ENCODE measurements around the gene NIBAN1. TPM values are rescaled to one million over a fixed set of nuclear protein-coding genes. Genes with fewer than 3 reads are reported as not detected.
"Not testable (repeated sequence)": the region's sequence is repeated elsewhere in the genome, so short reads cannot be mapped to it uniquely, and the experiment has no call there.

The NIBAN1 gene
- polyA plus RNA-seq, 10 donors = 44.2 to 72.3 (median 57.8) TPM

DNA sequence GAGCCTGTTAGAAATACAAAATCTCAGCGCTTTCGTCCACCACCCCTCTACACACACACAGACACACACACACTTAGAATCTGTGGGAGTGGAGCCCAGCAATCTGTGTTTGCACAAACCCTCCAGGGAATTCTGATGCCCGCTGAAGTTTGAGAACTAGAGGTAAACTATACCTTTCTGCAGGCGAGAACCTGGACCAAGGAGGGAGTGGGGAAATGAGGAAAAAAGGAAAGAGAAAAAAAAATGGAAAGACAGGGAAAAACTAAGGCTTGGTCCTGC lies 468 bp upstream of the NIBAN1 start:
- no peak for DNase-seq

DNA sequence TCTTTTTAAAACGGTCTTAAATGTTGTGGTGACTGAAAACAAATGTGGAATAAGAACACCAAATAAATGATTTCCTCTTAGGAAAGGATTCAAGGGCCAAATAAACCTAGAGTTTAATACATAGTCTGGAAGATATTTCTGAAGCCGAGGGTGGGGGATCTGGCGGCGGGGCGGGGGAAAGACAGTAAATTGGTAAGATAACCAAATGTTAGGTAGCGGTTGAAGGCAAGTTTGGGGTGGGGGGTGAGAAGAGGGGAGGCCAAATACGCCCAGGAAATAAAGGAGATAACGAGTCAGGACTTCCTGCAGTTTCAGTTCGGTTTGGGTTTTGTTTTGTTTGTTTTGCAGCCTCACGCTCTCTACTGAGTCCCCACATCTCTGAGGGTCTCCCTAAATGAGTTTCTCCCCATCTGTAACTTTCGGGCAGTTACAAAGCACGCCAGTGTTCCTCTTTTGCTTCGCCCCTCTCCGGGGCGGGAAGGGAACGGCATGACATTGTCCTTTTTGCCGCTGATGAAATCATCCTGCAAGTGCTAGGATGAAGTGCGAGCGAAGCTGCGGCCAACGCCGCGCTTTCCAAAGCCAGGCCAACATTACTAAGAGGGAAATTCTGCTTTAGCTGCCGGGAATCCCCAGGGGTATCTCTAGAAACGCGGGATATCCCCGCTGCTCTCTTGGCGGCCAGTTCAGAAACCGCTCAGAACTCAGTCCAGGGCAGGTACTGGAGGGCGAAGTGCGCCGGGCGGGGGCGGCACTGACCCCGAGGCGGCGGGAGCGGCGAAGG lies 844 bp downstream of the NIBAN1 start:
- DNase-seq = peak; percentile 61 to 89 (median 75)

GRCh38 chr1:184972315-184973055 lies 1.8 kb downstream of the NIBAN1 start:
- DNase-seq = peak in 2 of 3 donors; percentile 59 to 79

- DNase-seq = peak in 1 of 3 donors; percentile 51
Observed at GRCh38 chr1:184971522-184972265, 2.6 kb downstream of the NIBAN1 start.

- no peak for DNase-seq
Observed at GRCh38 chr1:184970691-184971161, 3.6 kb downstream of the NIBAN1 start.

GRCh38 chr1:184966989-184967388 lies 7.3 kb downstream of the NIBAN1 start:
- peak in 1 of 3 donors; percentile 54 for DNase-seq

GRCh38 chr1:184965944-184966860 lies 8.1 kb downstream of the NIBAN1 start:
- no peak for DNase-seq

DNA sequence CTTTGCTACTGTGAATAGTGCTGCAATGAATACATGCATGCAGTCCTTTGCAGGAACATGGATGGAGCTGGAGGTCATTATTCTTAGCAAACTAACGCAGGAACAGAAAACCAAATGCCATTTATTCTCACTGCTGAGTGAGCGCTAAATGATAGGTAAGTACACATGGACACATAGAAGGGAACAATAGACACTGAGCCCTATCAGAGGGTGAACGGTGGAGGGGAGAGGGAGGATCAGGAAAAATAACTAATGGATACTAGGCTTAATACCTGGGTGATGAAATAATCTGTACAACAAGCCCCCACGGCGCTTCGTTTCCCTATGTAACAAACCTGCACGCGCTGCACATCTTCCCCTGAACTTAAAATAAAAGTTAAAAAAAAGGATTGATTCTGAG lies 8.9 kb downstream of the NIBAN1 start:
- DNase-seq = no peak

- peak in 2 of 3 donors; percentile 63 to 81 for DNase-seq
Observed at GRCh38 chr1:184959626-184960025, 14.7 kb downstream of the NIBAN1 start.

- DNase-seq = peak in 2 of 3 donors; percentile 51 to 83
Observed at GRCh38 chr1:184958554-184959353, 15.6 kb downstream of the NIBAN1 start.

- DNase-seq = not testable (repeated sequence)
Observed at GRCh38 chr1:184957901-184958300, 16.4 kb downstream of the NIBAN1 start.

- no peak for DNase-seq
Observed at GRCh38 chr1:184956999-184957700, 17.2 kb downstream of the NIBAN1 start.

GRCh38 chr1:184954232-184954995 lies 19.9 kb downstream of the NIBAN1 start:
- DNase-seq = no peak

DNA sequence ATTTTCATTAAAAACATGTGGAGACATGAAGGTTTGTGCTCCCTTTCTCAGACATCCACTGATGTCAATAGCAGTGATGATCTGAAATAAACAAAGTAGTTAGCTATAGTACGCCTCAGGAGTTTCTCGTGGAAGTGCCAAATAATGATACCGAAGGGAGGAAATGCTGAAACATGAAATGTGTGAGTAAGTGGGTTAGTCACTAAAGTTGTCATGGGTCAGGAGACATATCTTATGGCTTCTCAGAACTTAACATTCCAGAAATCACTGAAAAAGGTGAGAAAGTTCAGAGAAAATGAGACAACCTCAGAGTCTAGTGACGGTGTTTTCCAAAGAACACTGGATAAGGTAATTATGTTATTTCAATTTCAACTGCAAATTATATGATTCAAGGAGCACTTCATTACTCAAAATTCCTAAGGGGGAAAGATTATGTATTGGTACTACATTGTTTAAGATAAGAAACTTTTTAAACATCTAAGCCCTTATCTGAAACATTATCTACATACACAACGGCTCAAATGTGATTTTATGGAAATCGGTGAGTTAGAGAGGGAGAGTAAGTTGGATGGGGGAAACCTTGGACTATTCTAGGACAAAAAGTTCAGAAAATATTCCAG lies 20.6 kb downstream of the NIBAN1 start:
- DNase-seq = no peak

DNA sequence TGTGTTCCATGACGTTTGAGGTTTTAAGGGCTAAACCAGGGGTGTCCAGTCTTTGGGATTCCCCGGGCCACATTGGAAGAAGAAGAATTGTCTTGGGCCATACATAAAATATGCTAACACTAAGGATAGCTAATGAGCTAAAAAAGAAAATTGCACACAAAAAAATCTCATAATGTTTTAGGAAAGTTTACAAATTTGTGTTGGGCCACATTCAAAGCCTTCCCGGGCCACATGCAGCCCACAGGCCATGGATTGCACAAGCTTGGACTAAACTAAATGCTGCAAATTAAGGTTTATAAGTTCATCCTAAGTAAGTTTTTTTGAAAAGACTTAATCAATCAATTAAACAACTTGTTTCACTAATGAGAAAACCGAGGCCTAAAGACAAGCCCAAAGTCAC lies 21.9 kb downstream of the NIBAN1 start:
- no peak for DNase-seq

- DNase-seq = no peak
Observed at GRCh38 chr1:184951788-184952187, 22.5 kb downstream of the NIBAN1 start.

- DNase-seq = no peak
Observed at GRCh38 chr1:184950906-184951305, 23.4 kb downstream of the NIBAN1 start.

GRCh38 chr1:184950227-184950626 lies 24.1 kb downstream of the NIBAN1 start:
- no peak for DNase-seq

Data from muscle of back (tissue), 11 donors.